ENCODE data around the gene ITPRIPL2. TPM values are rescaled to one million over a fixed set of nuclear protein-coding genes. Genes with fewer than 3 reads are reported as not detected.

The ITPRIPL2 gene
- total and polyA plus RNA-seq, 2 of the 13 experiments (the other 11 are each of a cell fraction or from before 2014, with no cell fraction given) = 5.9 to 12.6 TPM

GRCh38 chr16:19086322-19087199 lies 27.2 kb upstream of the ITPRIPL2 start (continued):
- TF ChIP-seq, protein P1, sequence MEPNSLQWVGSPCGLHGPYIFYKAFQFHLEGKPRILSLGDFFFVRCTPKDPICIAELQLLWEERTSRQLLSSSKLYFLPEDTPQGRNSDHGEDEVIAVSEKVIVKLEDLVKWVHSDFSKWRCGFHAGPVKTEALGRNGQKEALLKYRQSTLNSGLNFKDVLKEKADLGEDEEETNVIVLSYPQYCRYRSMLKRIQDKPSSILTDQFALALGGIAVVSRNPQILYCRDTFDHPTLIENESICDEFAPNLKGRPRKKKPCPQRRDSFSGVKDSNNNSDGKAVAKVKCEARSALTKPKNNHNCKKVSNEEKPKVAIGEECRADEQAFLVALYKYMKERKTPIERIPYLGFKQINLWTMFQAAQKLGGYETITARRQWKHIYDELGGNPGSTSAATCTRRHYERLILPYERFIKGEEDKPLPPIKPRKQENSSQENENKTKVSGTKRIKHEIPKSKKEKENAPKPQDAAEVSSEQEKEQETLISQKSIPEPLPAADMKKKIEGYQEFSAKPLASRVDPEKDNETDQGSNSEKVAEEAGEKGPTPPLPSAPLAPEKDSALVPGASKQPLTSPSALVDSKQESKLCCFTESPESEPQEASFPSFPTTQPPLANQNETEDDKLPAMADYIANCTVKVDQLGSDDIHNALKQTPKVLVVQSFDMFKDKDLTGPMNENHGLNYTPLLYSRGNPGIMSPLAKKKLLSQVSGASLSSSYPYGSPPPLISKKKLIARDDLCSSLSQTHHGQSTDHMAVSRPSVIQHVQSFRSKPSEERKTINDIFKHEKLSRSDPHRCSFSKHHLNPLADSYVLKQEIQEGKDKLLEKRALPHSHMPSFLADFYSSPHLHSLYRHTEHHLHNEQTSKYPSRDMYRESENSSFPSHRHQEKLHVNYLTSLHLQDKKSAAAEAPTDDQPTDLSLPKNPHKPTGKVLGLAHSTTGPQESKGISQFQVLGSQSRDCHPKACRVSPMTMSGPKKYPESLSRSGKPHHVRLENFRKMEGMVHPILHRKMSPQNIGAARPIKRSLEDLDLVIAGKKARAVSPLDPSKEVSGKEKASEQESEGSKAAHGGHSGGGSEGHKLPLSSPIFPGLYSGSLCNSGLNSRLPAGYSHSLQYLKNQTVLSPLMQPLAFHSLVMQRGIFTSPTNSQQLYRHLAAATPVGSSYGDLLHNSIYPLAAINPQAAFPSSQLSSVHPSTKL (CRISPR knock-in tag; IDR thresholded peaks at IDR 0.05) = peak; percentile 87
- TF ChIP-seq KLF16 (CRISPR knock-in tag; IDR thresholded peaks at IDR 0.05) (peak in 1 of 2 experiments; percentile 92; a peak in 2 of 4 replicates), ARID3A (IDR thresholded peaks at IDR 0.05; ENCODE audit: low read depth, low read length) (peak; percentile 72; the same call in 1 of the 2 replicates), ZNF615 (CRISPR knock-in tag; IDR thresholded peaks at IDR 0.05; ENCODE audit: borderline replicate concordance) (no peak; the same call in 1 of the 2 replicates), ERF (CRISPR knock-in tag; IDR thresholded peaks at IDR 0.05) (peak; percentile 93), ARID2 (CRISPR knock-in tag; IDR thresholded peaks at IDR 0.05; ENCODE audit: borderline replicate concordance) (no peak), EZH2 (conservative IDR thresholded peaks at IDR 0.05; ENCODE audit: low read depth, low read length) (no peak), HNF1A (IDR thresholded peaks at IDR 0.05; ENCODE audit: low read depth) (no peak), HNF1A (CRISPR knock-in tag; IDR thresholded peaks at IDR 0.05; ENCODE audit: borderline replicate concordance) (peak; percentile 45; the same call in 1 of the 2 replicates), DNMT1 (CRISPR knock-in tag; IDR thresholded peaks at IDR 0.05) (0 out of 2 replicates have a peak, but pooled peaks have one; percentile 50), MTA3 (CRISPR knock-in tag; IDR thresholded peaks at IDR 0.05) (no peak), JUND (CRISPR knock-in tag; IDR thresholded peaks at IDR 0.05) (no peak)
- TF ChIP-seq, protein P2, sequence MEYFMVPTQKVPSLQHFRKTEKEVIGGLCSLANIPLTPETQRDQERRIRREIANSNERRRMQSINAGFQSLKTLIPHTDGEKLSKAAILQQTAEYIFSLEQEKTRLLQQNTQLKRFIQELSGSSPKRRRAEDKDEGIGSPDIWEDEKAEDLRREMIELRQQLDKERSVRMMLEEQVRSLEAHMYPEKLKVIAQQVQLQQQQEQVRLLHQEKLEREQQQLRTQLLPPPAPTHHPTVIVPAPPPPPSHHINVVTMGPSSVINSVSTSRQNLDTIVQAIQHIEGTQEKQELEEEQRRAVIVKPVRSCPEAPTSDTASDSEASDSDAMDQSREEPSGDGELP (IDR thresholded peaks at IDR 0.05; ENCODE audit: borderline replicate concordance, low read depth) = no peak
- TF ChIP-seq, protein P3, sequence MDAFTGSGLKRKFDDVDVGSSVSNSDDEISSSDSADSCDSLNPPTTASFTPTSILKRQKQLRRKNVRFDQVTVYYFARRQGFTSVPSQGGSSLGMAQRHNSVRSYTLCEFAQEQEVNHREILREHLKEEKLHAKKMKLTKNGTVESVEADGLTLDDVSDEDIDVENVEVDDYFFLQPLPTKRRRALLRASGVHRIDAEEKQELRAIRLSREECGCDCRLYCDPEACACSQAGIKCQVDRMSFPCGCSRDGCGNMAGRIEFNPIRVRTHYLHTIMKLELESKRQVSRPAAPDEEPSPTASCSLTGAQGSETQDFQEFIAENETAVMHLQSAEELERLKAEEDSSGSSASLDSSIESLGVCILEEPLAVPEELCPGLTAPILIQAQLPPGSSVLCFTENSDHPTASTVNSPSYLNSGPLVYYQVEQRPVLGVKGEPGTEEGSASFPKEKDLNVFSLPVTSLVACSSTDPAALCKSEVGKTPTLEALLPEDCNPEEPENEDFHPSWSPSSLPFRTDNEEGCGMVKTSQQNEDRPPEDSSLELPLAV (CRISPR knock-in tag; conservative IDR thresholded peaks at IDR 0.05; ENCODE audit: low read depth) = no peak

Measured in HepG2 (cell line).